Activated T-cell treated with anti-CD3 and anti-CD28 coated beads, Interleukin-2, amount 50 U/mL, for 4 hours (primary cell): Measurements from ENCODE around the gene PITRM1. TPM values are rescaled to one million over a fixed set of nuclear protein-coding genes. Genes with fewer than 3 reads are reported as not detected.
A peak's percentile ranks its signal among the peaks of the same experiment; 100 is the strongest.
"Not testable (repeated sequence)": the region's sequence is repeated elsewhere in the genome, so short reads cannot be mapped to it uniquely, and the experiment has no call there.

Source experiments
- ATAC-seq, 2 donors: fragments of 200-7000 bp; cut with Tn5 transposase; one replicate each; pipeline ENCODE4 v1.10.0; 2021
- DNase-seq: peaks from one replicate; pipeline ENCODE4 v3.0.0-alpha.2; 2020
- H3K27me3 Mint-ChIP-seq: one replicate; pipeline ENCODE4 v1.8.0; 2021; ENCODE audit warnings: low read depth, mixed read lengths
- H3K36me3 Mint-ChIP-seq: one replicate; pipeline ENCODE4 v1.8.0; 2022; ENCODE audit warnings: mixed read lengths; ENCODE audit not compliant: insufficient read depth
- H3K4me1 Mint-ChIP-seq: one replicate; pipeline ENCODE4 v1.8.0; 2021; ENCODE audit warnings: low read depth, mixed read lengths
- H3K4me3 Mint-ChIP-seq: one replicate; pipeline ENCODE4 v1.8.0; 2021; ENCODE audit warnings: mild to moderate bottlenecking, moderate library complexity, mixed read lengths
- H3K9me3 Mint-ChIP-seq: one replicate; pipeline ENCODE4 v1.8.0; 2021; ENCODE audit warnings: mixed read lengths
- total RNA-seq, 3 donors: library from RNA; stranded (reverse); gene quantifications; one replicate each; pipeline ENCODE4 v1.2.1, GENCODE V29; 2021

Gene PITRM1
- total RNA-seq, 3 donors from 2014 or later: 122 to 150 (median 144) TPM

DNA sequence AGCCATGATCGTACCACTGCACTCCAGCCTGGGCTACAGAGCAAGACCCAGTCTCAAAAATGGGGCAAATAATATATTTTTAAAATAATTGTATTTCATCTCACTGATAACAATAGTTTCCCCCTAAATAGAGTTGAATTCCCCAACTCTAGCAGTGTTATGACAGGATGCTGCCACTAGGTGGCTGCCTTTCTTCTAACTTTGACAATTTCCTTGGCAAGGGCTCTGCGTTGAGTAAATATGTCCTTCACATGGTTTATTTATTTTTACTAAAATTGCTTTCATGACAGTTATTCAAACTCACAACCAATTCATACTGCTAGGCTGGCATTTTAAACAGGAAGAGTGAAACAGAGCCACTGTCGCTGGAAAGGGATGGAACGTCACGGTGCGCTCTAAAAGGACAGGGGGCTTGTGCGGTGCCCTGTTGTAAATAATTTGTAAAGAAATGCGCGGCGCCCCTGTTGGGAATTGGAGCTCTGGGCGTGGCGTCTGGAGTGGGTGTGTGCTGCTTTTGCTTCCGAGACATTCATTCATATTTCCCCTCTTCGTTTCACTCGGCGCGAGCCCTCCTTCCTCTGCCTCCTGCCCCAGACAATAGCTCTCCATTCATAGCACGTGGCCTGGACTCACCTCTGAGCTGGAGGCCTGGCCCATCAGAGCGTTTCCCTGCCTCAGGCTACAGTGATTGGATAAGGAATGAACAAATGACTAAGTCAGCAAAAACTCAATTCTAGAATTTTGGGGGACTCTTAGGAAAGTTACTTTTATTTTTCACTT, 20.5 kb upstream of the PITRM1 start:
- DNase-seq (peak; percentile 52), ATAC-seq (no peak)
- Mint-ChIP-seq H3K9me3 (no peaks in the 10 kb centered on the region), H3K36me3 (no peaks in the 10 kb centered on the region), H3K4me1 (peaks cover 7% of the 10 kb centered on the region), H3K27me3 (peaks cover 23% of the 10 kb centered on the region), H3K4me3 (no peak overlapping the region)

DNA sequence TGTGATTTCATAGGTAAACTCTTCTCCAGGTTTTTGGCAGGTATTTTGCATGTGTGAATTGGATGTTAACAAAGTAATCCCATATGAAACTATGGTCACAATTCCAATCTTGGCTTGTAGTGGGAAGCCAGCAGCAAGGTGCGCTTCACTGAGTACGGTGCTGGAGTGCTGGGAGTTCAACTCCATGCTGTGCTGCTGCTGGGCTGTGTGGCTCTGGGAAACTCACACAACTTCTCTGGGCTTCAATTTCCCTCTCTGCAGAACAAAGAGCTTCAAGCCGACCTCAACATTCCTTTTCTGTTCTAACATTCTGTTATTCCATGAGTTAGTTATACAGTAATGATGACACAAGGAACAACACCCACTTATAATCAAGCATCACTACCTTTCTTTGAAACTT, 18.2 kb upstream of the PITRM1 start:
- H3K27me3 Mint-ChIP-seq: peaks cover 23% of the 10 kb centered on the region
- no peak overlapping the region for H3K4me3 Mint-ChIP-seq
- H3K4me1 Mint-ChIP-seq: peaks cover 6% of the 10 kb centered on the region

DNA sequence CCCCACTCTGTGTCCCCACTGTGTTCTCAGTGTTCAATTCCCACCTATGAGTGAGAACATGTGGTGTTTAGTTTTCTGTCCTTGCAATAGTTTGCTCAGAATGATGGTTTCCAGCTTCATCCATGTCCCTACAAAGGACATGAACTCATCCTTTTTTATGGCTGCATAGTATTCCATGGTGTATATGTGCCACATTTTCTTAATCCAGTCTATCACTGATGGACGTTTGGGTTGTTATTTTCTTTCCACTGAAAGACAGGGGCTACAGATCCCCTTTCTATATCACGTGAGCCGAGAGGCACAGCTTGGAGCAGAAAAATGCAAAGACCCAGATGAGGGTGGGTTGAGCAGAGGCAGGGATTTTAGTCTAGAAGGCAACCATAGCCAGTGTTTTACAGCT, 14.6 kb upstream of the PITRM1 start:
- not testable (repeated sequence) for H3K27me3 Mint-ChIP-seq, H3K4me3 Mint-ChIP-seq, H3K36me3 Mint-ChIP-seq, H3K9me3 Mint-ChIP-seq, ATAC-seq, DNase-seq
- peaks cover 13% of the 10 kb centered on the region for H3K4me1 Mint-ChIP-seq

More for the DNA sequence above, 18.2 kb upstream of the PITRM1 start:
- DNase-seq (no peak), ATAC-seq (no peak)
- Mint-ChIP-seq H3K9me3 (no peaks in the 10 kb centered on the region), H3K36me3 (no peaks in the 10 kb centered on the region)

DNA sequence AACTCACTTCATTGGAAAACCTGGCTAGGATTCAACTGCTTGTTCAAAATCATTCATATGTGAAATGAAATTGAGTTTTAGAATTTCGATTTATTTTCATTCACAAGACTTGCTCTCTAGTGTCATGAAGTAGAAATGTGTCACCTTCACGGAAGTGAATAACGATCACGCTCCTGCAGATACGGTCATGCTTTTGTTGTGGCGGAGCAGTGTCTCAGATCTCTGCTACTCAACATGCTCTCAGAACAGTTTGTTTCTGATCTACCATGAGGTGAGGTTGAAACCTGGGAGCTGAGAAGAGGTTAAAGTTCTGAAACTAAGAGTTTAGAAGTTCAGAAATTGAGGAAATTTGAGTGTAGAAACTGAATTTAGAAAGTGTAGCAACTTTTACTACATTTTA, 13.8 kb upstream of the PITRM1 start:
- Mint-ChIP-seq H3K36me3 (no peaks in the 10 kb centered on the region), H3K4me3 (peak overlapping the region; percentile 31), H3K4me1 (peaks cover 13% of the 10 kb centered on the region), H3K27me3 (peaks cover 9% of the 10 kb centered on the region), H3K9me3 (no peaks in the 10 kb centered on the region)
- ATAC-seq (peak; percentile 100), DNase-seq (peak; percentile 32)

DNA sequence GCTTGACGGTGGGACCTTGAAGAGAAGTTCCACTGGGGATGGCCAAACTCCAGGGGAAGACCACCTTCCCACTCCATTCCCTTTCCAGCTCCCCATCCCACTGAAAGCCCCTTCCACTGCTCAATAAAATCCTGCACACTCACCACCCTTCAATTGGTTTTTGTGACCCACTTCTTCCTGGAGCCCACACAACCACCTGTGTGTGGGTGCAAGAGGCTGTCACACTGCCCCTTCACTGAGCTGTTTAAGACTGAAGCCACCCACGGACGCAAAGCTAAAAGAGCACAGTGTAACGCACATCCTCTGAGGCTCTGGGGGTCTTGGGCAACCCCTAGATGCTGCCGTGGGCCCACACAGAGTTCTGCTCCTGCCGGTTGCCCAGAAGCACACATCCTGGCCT, 12.8 kb upstream of the PITRM1 start:
- Mint-ChIP-seq H3K4me1 (peaks cover 13% of the 10 kb centered on the region), H3K4me3 (no peak overlapping the region), H3K36me3 (no peaks in the 10 kb centered on the region), H3K27me3 (peaks cover 11% of the 10 kb centered on the region), H3K9me3 (no peaks in the 10 kb centered on the region)
- DNase-seq (no peak), ATAC-seq (no peak)

DNA sequence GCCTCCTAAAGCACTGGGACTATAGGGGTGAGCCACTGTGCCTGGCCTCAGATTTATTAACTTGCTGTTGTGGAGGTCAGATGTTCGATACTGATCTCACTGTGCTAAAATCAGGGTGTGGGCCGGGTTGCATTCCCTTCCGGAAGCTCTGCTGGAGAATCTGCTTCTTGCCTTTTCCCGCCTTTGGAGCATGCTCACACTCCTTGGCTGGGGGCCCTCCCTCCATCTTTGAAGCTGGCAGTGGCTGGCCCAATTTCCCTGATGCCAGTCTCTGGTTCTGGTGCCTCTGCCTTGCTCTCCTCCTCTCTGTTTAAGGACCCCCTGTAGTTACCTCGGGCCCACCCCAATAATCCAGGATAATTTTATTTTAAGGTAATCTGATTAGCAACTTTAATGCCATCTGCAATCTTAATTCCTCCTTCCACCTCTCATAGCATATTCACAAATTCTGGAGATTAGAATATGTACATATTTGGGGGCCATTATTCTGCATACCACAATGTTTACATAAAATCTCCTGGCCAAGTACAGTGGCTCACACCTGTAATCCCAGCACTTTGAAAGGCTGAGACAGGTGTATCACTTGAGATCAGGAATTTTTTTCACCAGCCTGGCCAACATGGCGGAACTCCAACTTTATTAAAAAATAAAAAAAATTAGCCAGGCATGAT, 7.9 kb upstream of the PITRM1 start:
- no peak for ATAC-seq
- Mint-ChIP-seq H3K9me3 (no peaks in the 10 kb centered on the region), H3K36me3 (no peaks in the 10 kb centered on the region), H3K4me1 (peaks cover 5% of the 10 kb centered on the region), H3K4me3 (no peak overlapping the region), H3K27me3 (peaks cover 11% of the 10 kb centered on the region)
- no peak for DNase-seq

DNA sequence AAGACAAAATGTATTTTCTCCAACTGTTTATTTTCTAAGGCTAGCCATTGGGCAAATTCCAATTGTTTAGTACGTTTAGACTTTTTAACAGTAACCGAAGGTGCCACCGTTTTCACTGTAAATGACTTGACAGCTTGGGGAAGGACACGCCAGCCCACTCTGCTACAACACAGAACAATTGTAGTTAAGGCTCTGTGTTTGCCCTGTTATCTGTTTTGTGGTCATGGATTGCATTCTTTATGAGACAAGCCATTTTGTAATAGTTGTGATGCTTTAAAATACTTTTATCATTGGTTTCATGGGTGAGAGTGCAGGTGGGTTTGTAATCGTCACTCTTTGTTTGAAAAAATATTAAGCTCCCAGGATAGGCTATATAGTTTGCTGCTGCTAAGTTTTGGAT, 6.6 kb upstream of the PITRM1 start:
- Mint-ChIP-seq H3K36me3 (no peaks in the 10 kb centered on the region), H3K27me3 (peaks cover 11% of the 10 kb centered on the region), H3K9me3 (no peaks in the 10 kb centered on the region), H3K4me3 (no peak overlapping the region), H3K4me1 (no peaks in the 10 kb centered on the region)
- DNase-seq (no peak), ATAC-seq (no peak)

DNA sequence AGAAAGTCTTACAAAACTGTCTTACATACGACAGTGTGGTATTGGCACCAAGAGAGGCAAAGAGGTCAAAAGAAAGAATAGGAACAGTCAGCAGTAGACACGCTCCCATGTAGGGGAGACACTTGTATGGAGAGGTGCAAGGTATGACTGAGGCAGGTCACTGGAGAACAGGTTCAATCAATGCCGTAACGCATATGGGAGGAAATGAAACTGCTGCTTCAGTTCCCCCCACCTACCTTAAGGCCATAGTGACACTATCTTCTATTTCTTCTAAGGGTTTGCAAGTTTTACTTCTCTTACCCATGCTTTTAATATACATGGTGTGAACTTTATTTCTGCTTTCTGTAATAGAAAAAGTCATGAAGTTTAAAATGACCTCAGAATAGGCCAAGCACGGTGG, 5.5 kb upstream of the PITRM1 start:
- H3K36me3 Mint-ChIP-seq: no peaks in the 10 kb centered on the region
- H3K27me3 Mint-ChIP-seq: peaks cover 11% of the 10 kb centered on the region
- ATAC-seq: no peak

DNA sequence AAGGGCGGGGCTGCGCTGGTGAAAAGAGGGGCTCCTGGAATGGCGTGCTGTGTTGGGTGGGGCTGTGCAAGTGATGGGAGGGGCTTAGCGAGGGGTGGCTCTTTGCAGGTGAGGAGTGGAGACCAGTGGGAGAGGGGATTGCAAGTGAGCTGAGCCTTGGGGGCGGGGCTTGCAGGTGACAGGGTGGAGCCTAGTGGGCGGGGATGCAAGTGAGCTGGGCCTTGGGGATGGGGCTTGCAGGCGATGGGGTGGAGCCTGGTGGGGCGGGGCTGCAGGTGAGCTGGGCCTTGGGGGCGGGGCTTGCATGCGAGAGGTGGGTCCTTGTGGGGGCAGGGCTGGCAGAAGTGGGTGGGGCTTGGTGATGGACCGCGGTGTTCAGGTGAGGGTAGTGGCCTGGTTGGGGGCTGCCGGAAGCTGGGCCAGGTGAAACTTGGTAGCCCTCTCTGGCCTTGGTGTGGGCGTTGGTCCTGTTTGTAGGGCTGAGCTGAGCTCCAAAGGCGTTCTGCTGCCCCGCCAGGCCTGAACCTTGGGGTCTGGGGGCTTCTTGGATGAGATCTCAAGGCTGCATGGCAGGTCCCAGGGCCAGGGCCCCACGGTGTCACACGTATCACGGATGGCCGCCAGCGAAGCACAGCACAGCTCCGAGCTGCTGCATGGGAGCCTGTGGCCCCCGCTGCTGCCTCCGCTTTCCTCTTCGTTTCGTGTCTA, 743 bp upstream of the PITRM1 start:
- Mint-ChIP-seq H3K9me3 (no peaks in the 10 kb centered on the region), H3K4me3 (peak overlapping the region; percentile 80), H3K36me3 (peaks cover 14% of the 10 kb centered on the region), H3K4me1 (peaks cover 23% of the 10 kb centered on the region), H3K27me3 (no peaks in the 10 kb centered on the region)
- ATAC-seq (peak; percentile 14 to 15), DNase-seq (no peak)

More for the DNA sequence above, 5.5 kb upstream of the PITRM1 start:
- H3K4me1 Mint-ChIP-seq: peaks cover 1% of the 10 kb centered on the region
- no peaks in the 10 kb centered on the region for H3K9me3 Mint-ChIP-seq
- no peak for DNase-seq
- H3K4me3 Mint-ChIP-seq: no peak overlapping the region

DNA sequence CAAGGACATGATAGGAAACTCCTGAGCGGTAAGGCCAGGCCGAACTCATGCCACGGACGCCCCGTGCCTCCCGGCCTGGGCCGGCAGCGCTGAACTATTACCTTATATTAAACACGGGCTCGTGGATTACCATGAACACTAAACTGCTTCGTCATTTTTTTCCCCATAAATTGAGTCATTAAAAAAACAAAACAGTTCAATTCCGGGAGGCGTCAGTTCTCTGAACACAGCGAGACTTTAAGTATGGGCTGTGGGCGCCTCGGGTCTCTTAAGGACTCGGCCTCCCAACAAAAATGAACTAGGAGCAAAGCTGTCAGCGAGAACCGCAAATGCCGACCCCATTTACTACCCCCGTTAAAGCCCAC, 519 bp downstream of the PITRM1 start:
- H3K27me3 Mint-ChIP-seq: no peaks in the 10 kb centered on the region
- no peaks in the 10 kb centered on the region for H3K9me3 Mint-ChIP-seq
- DNase-seq: peak; percentile 62
- peaks cover 23% of the 10 kb centered on the region for H3K4me1 Mint-ChIP-seq
- peaks cover 22% of the 10 kb centered on the region for H3K36me3 Mint-ChIP-seq
- peak; percentile 29 to 38 for ATAC-seq
- peak overlapping the region; percentile 90 for H3K4me3 Mint-ChIP-seq

DNA sequence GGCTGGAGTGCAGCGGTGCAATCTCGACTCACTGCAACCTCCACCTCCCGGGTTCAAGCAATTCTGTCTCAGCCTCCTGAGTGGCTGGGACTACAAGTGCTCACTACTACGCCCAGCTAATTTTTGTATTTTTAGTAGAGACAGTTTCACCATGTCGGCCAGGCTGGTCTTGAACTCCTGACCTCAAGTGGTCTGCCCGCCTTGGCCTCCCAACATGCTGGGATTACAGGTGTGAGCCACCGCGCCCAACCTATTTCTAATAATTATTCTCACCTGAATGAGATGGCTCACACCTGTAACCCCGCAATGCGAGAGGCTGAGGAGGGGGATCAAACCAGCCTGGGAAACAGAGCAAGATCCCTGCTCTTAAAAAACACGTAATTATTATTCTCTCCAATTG, 1.1 kb downstream of the PITRM1 start:
- not testable (repeated sequence) for ATAC-seq, H3K27me3 Mint-ChIP-seq, DNase-seq, H3K9me3 Mint-ChIP-seq
- H3K4me1 Mint-ChIP-seq: peaks cover 23% of the 10 kb centered on the region
- peaks cover 26% of the 10 kb centered on the region for H3K36me3 Mint-ChIP-seq
- peak overlapping the region; percentile 90 for H3K4me3 Mint-ChIP-seq

DNA sequence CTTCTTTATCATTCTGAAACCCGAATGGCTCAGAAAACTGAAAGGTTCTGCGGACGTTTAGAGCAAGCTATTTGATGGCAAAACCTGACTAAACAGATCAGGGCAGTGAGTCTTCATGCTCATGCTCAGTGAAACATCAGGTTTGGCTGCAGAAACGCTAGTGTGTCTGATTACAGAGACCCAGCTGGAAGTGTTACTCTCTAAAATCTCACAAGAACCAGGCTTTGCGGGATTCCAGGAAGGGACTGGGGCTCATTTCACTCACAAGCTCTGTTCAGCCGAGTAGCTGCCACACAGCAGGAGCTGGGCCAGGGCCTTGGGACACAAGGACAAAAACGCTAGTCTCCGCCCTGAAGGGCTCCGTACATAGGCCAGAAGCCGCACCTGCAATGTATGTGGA, 2.9 kb downstream of the PITRM1 start:
- Mint-ChIP-seq H3K27me3 (no peaks in the 10 kb centered on the region), H3K36me3 (peaks cover 43% of the 10 kb centered on the region), H3K4me1 (peaks cover 23% of the 10 kb centered on the region), H3K9me3 (no peaks in the 10 kb centered on the region), H3K4me3 (no peak overlapping the region)
- ATAC-seq (no peak), DNase-seq (no peak)

DNA sequence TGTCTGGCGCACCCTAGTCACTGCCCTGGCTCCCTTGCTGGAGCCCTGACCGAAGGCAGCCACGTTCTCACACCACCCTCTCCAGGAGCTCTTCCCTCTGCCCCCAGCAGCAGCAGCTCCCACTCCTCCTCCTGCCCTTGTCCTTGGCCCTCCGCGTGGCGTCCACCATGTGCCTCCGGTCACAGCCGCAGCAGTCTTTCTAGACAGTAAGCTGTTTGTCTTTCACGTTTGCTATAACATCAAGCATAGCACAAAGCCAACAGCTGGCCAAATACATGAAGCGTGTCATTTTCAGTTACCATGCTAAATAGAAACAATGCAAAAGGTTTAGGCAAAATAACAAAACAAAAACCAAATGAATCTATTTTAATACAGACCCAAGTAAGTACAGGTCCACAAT, 3.3 kb downstream of the PITRM1 start:
- Mint-ChIP-seq H3K27me3 (no peaks in the 10 kb centered on the region), H3K36me3 (peaks cover 43% of the 10 kb centered on the region), H3K4me3 (no peak overlapping the region), H3K9me3 (no peaks in the 10 kb centered on the region), H3K4me1 (peaks cover 23% of the 10 kb centered on the region)
- no peak for ATAC-seq
- no peak for DNase-seq

DNA sequence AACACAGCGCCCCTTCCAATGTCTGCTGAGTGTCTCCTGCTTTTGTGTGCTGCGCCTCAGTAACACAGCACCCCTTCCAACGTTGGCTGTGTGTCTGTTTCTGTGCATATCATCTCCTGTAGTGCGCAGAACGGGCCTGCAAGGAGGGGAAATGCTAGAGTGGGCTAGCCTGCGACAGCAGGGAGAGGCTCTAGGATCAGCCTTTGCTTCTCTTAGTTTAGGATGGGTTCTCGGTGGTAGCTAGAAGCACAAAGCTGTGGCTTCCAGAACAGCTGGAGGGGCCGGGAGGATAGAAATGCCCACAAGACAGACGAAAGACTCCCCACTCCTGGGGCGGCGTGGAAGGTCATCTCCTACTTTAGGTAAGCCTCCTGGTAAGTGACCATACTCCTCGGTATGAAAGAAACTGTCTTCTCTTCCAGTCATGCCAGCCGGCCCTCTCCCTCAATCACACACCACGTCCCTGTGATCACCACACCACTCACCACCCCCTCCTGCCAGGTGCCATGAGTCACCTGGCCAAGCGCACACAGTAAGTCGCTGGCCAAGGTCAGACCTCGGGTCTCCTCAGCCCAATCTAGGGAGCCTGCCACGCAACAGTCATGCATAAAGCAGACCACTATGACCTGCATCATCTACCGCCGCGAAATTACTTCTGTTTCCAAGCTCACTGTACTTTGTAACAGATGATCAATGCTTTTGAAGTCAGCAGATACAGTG, 4.8 kb downstream of the PITRM1 start:
- no peak for DNase-seq
- Mint-ChIP-seq H3K4me1 (peaks cover 20% of the 10 kb centered on the region), H3K4me3 (no peak overlapping the region)

More for the DNA sequence above, 4.8 kb downstream of the PITRM1 start:
- H3K9me3 Mint-ChIP-seq: no peaks in the 10 kb centered on the region
- H3K27me3 Mint-ChIP-seq: no peaks in the 10 kb centered on the region
- ATAC-seq: no peak
- H3K36me3 Mint-ChIP-seq: peaks cover 53% of the 10 kb centered on the region
